K562 (cell line): ENCODE data around the gene SF3B1. TPM values are rescaled to one million over a fixed set of nuclear protein-coding genes. Genes with fewer than 3 reads are reported as not detected.

Experiments used
- CHD4 ChIP-seq: fragments of 200-600 bp; sonication (generic); IDR thresholded peaks from 3 replicates; pipeline ENCODE4 v1.6.1; 2012; ENCODE audit warnings: low read depth, mild to moderate bottlenecking, mixed read lengths, low read length, inconsistent platforms; ENCODE audit not compliant: insufficient read depth, insufficient replicate concordance, poor library complexity, severe bottlenecking
- EGR1 ChIP-seq: fragments of 450-650 bp; conservative IDR thresholded peaks from 2 replicates; pipeline ENCODE4 v1.6.1; 2017; ENCODE audit warnings: mild to moderate bottlenecking
- ESRRB ChIP-seq: fragments of 250-450 bp; sonication (Bioruptor Pico); IDR thresholded peaks from 2 replicates; pipeline ENCODE4 v1.5.0; 2020; ENCODE audit warnings: mild to moderate bottlenecking, moderate library complexity, borderline replicate concordance
- GABPB2 ChIP-seq: fragments of 250-450 bp; sonication (Bioruptor Pico); conservative IDR thresholded peaks from 2 replicates; pipeline ENCODE4 v1.5.1; 2021; ENCODE audit warnings: mild to moderate bottlenecking
- HDAC6 ChIP-seq: IDR thresholded peaks from 2 replicates; pipeline ENCODE4 v1.6.1; 2012; ENCODE audit warnings: low read depth, mild to moderate bottlenecking, control low read depth, inconsistent platforms, low read length, moderate library complexity
- HDGF ChIP-seq: fragments of 450-650 bp; IDR thresholded peaks from 2 replicates; pipeline ENCODE4 v1.6.1; 2016
- HMBOX1 ChIP-seq: sonication (generic); IDR thresholded peaks from 2 replicates; pipeline ENCODE4 v1.6.1; 2016
- JUNB ChIP-seq: fragments of 450-650 bp; formaldehyde crosslinking; conservative IDR thresholded peaks from 2 replicates; pipeline ENCODE4 v1.4.0; 2020; ENCODE audit warnings: mild to moderate bottlenecking
- KLF1 ChIP-seq: fragments of 450-650 bp; IDR thresholded peaks from 2 replicates; pipeline ENCODE4 v1.6.1; 2016; ENCODE audit warnings: missing genetic modification characterization, missing compliant biosample characterization
- KLF13 ChIP-seq: fragments of 450-650 bp; IDR thresholded peaks from 2 replicates; pipeline ENCODE4 v1.6.1; 2016; ENCODE audit warnings: missing genetic modification characterization, low read depth, mild to moderate bottlenecking, missing compliant biosample characterization, moderate library complexity, borderline replicate concordance
- MEF2A ChIP-seq: IDR thresholded peaks from 2 replicates; pipeline ENCODE4 v1.6.1; 2011; ENCODE audit warnings: low read depth, mild to moderate bottlenecking, low read length, moderate library complexity; ENCODE audit not compliant: control insufficient read depth
- MTA1 ChIP-seq: fragments of 450-650 bp; IDR thresholded peaks from 2 replicates; pipeline ENCODE4 v1.6.1; 2017; ENCODE audit warnings: borderline replicate concordance
- PRMT5 ChIP-seq: sonication (generic); formaldehyde crosslinking; IDR thresholded peaks from 2 replicates; pipeline ENCODE4 v1.5.0; 2020; ENCODE audit warnings: missing genetic modification reagents
- RB1 ChIP-seq: fragments of 450-650 bp; IDR thresholded peaks from 2 replicates; pipeline ENCODE4 v1.6.1; 2017; ENCODE audit warnings: low read depth, mild to moderate bottlenecking
- RFX7 ChIP-seq: fragments of 250-450 bp; sonication (Bioruptor Pico); IDR thresholded peaks from 2 replicates; pipeline ENCODE4 v1.5.1; 2021; ENCODE audit warnings: mild to moderate bottlenecking
- SUPT5H ChIP-seq: fragments of 450-650 bp; IDR thresholded peaks from 2 replicates; pipeline ENCODE4 v1.6.1; 2016
- TAF7 ChIP-seq: fragments of 450-650 bp; IDR thresholded peaks from 2 replicates; pipeline ENCODE4 v1.6.1; 2016; ENCODE audit warnings: missing genetic modification characterization, missing compliant biosample characterization
- TARDBP ChIP-seq: fragments of 450-650 bp; IDR thresholded peaks from 2 replicates; pipeline ENCODE4 v1.6.1; 2016
- TEAD4 ChIP-seq, 2 experiments: sonication (generic) in 1 of 2; formaldehyde crosslinking in 1 of 2; IDR thresholded peaks; 2 replicates each; pipeline versions ENCODE4 v1.6.1 to v1.8.0; 2012 to 2022; ENCODE audit warnings: borderline replicate concordance in 1 of 2, inconsistent platforms in 1 of 2, low read length in 1 of 2, mild to moderate bottlenecking in 1 of 2, missing genetic modification reagents in 1 of 2
- ZNF277 ChIP-seq: fragments of 250-450 bp; sonication (Bioruptor Pico); IDR thresholded peaks from 2 replicates; pipeline ENCODE4 v1.8.0; 2022; ENCODE audit warnings: inconsistent platforms, mild to moderate bottlenecking, moderate library complexity, borderline replicate concordance
- ZNF668 ChIP-seq: fragments of 250-450 bp; sonication (Bioruptor Pico); IDR thresholded peaks from 2 replicates; pipeline ENCODE4 v1.8.0; 2022; ENCODE audit warnings: mild to moderate bottlenecking, inconsistent platforms
- ZNF778 ChIP-seq: fragments of 450-650 bp; formaldehyde crosslinking; IDR thresholded peaks from 2 replicates; pipeline ENCODE4 v1.4.0; 2020; ENCODE audit warnings: mild to moderate bottlenecking, moderate library complexity
- ZZZ3 ChIP-seq: fragments of 450-650 bp; IDR thresholded peaks from 2 replicates; pipeline ENCODE4 v1.6.1; 2016; ENCODE audit warnings: antibody characterized with exemption, mild to moderate bottlenecking, moderate library complexity
- polyA plus RNA-seq, 8 experiments: library from polyadenylated mRNA; depleted of rRNA in 4 of 8; stranded (reverse) in 5 of 8; unstranded in 3 of 8; fragments of >200 nt; fragmentation: Nextera tagmentation in 2 of 8; fragmentation: Illumina TruSeq in 1 of 8; extraction: Ambion mirVana in 2 of 8; extraction: Trizol in 1 of 8; gene quantifications; 2 replicates each; pipeline versions ENCODE4 v1.2.1 to v1.2.3, GENCODE V29; 2011 to 2014; ENCODE audit warnings: inconsistent platforms in 1 of 8, missing spikeins in 1 of 8
- total RNA-seq, 7 experiments: library from RNA; depleted of rRNA in 6 of 7; stranded (reverse); fragments of >200 nt in 6 of 7; fragmentation: Illumina TruSeq in 2 of 7; extraction: Trizol in 2 of 7; gene quantifications; 2 replicates each; pipeline versions ENCODE4 v1.2.1 to v1.2.3, GENCODE V29; 2011 to 2021; ENCODE audit warnings: low replicate concordance in 1 of 7
- TF ChIP-seq, protein P1 (sequence below): fragments of 250-450 bp; sonication (Bioruptor Pico); IDR thresholded peaks from 2 replicates; pipeline ENCODE4 v1.5.0; 2021; ENCODE audit warnings: mild to moderate bottlenecking, moderate library complexity

SF3B1 gene
- total and polyA plus RNA-seq, 9 of the 15 experiments (the other 6 are each of a cell fraction or from before 2014, with no cell fraction given), result 96.2 to 377 (median 177) TPM

DNA sequence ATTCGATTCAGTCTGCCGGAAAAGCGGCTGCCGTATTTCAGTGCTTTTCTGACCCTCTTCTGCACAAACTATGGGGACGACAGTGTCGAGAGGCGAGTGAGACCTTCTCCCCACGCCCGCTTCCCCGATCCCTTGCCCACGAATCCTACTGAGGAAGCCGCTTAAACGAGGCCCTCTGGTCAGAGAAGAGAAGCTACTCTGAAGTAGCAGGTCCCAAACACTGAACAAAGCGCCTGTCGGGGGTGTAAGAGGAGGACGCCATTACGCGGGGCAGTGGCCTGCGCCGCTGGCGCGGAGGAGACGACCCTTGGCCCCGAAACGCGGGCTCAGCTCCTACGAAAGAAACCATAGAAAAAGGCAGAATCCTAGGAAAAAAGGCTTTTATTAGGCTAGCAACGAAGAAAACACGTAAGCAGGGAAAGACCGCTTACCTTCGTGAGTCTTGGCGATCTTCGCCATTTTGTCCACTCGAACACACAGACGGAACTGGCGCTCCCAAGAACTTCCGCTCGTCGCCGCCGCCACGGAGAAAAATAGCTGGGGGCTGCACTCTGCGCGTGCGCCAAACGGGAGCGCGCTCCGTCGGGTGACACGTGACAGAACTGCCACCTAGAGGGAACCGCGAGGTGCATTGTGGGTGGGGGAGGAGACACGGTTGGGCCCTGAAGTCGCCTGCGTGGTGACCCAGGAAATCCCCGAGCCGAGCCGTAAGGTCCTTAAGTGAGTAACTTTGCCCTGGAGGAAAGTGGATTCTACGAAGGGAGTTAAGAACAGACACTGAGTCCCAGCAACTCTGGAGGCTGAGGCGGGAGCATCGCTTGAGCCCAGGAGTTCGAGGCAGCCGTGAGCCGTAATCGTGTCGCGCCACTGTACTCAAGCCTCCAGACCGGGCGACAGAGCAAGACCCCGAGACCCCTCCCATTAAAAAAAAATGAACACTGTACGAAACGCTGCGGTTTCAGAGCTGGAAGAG, at the start of gene SF3B1 (continued):
- TF ChIP-seq ZNF277 (CRISPR knock-in tag), result no peak
- peak; percentile 90 for TF ChIP-seq TAF7 (tag)
- no peak for TF ChIP-seq ZNF668 (CRISPR knock-in tag)
- peak; percentile 83 for TF ChIP-seq SUPT5H
- TF ChIP-seq JUNB (CRISPR knock-in tag), result no peak
- no peak for TF ChIP-seq HMBOX1
- no peak for TF ChIP-seq KLF13 (tag)
- no peak for TF ChIP-seq ZZZ3
- TF ChIP-seq MTA1, result 0 out of 2 replicates have a peak, but pooled peaks have one; percentile 25
- TF ChIP-seq ZNF778, result no peak
- TF ChIP-seq HDAC6, result no peak
- no peak for TF ChIP-seq PRMT5 (CRISPR knock-in tag)
- TF ChIP-seq HDGF, result no peak
- TF ChIP-seq MEF2A, result no peak
- TF ChIP-seq TARDBP, result no peak
- no peak for TF ChIP-seq EGR1
- TF ChIP-seq GABPB2 (CRISPR knock-in tag), result no peak
- TF ChIP-seq, protein P1, sequence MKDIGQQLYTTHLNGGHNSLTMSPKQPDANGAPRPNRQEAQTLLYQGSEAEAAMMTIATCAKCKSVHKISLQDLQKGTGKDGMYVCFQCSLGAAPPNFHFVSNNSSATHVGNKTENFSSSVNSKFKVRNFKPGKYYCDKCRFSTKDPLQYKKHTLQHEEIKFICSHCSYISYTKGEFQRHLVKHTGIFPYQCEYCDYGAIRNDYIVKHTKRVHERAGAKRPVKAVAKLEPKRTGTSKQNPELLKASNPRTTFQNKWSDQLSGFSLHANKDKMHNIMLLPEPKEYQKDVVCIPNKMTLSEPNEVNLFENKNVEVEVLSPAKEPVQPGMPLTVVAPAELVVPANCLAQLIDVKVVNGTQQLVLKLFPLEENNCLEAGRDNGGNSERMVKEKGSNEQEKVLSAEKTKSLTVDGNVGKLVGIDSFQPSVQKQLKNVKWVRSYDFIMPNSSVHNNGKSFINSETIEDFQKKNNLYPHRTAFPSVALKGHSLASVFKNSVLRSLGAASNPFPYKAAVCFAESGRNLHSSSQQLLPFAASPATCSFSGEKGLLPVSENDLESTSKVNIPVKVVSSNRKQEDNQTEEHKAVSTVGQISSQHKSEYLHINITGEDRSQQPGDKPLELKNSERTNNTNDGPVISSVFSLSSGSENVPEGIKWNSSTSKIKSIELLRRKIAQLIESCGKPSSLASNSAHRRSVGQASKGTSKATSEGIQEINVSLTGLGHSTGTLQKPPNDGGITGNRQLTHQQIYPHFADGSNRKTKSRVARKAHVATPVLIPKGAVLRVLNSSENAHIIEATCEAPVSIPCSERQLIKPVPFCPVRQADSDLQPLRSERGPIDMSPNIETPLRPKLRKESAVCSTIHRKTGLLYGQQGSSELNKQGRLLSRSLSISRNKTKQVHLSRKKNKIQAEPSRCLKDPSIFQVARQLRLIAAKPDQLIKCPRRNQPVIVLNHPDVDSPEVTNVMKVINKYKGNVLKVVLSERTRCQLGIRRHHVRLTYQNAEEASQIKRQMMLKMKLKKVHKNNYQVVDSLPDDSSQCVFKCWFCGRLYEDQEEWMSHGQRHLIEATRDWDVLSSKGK (CRISPR knock-in tag), result no peak
- TF ChIP-seq ESRRB (CRISPR knock-in tag), result no peak
- TF ChIP-seq RFX7, result no peak
- TF ChIP-seq TEAD4 (IDR thresholded peaks at IDR 0.05; ENCODE audit: low read length), result peak; percentile 61; the same call in 1 of the 2 replicates
- no peak for TF ChIP-seq TEAD4 (CRISPR knock-in tag; IDR thresholded peaks at IDR 0.05; ENCODE audit: borderline replicate concordance)
- no peak for TF ChIP-seq KLF1 (tag)
- TF ChIP-seq CHD4, result no peak
- TF ChIP-seq RB1, result no peak
